KMS-11 (cell line): ENCODE data around the gene LMNA.
"Not testable (repeated sequence)": the region's sequence is repeated elsewhere in the genome, so short reads cannot be mapped to it uniquely, and the experiment has no call there.

Source experiments
- H2AFZ ChIP-seq: fragments of 200-600 bp; sonication (generic); 2 replicates; pipeline ENCODE4 v1.6.1; 2016; ENCODE audit warnings: antibody characterized with exemption, mixed run types, low read depth
- H3K27ac ChIP-seq: fragments of 200-600 bp; sonication (generic); 2 replicates; pipeline ENCODE4 v1.6.1; 2016; ENCODE audit warnings: mild to moderate bottlenecking, mixed run types
- H3K27me3 ChIP-seq: fragments of 200-600 bp; sonication (generic); 2 replicates; pipeline ENCODE4 v1.6.1; 2017; ENCODE audit warnings: mild to moderate bottlenecking, low read depth, mixed run types, moderate library complexity; ENCODE audit not compliant: insufficient read depth
- H3K36me3 ChIP-seq: fragments of 200-600 bp; sonication (generic); 2 replicates; pipeline ENCODE4 v1.6.1; 2017; ENCODE audit warnings: mild to moderate bottlenecking, mixed run types; ENCODE audit not compliant: insufficient read depth
- H3K4me1 ChIP-seq: fragments of 200-600 bp; sonication (generic); 2 replicates; pipeline ENCODE4 v1.6.1; 2016; ENCODE audit warnings: mild to moderate bottlenecking, low read depth, mixed run types; ENCODE audit not compliant: poor library complexity, severe bottlenecking
- H3K4me2 ChIP-seq: fragments of 200-600 bp; sonication (generic); 2 replicates; pipeline ENCODE4 v1.7.0; 2016; ENCODE audit warnings: mild to moderate bottlenecking, mixed run types
- H3K4me3 ChIP-seq: fragments of 200-600 bp; sonication (generic); IDR thresholded peaks from 2 replicates; pipeline ENCODE4 v1.6.1; 2017; ENCODE audit warnings: low read depth, low read length, mixed read lengths; ENCODE audit not compliant: insufficient read depth
- H3K79me2 ChIP-seq: fragments of 200-600 bp; sonication (generic); 2 replicates; pipeline ENCODE4 v1.6.1; 2016; ENCODE audit warnings: low read depth, mixed run types; ENCODE audit not compliant: insufficient read depth
- H3K9ac ChIP-seq: fragments of 200-600 bp; sonication (generic); 2 replicates; pipeline ENCODE4 v1.6.1; 2016; ENCODE audit warnings: mild to moderate bottlenecking, mixed run types
- H4K20me1 ChIP-seq: fragments of 200-600 bp; sonication (generic); 2 replicates; pipeline ENCODE4 v1.6.1; 2016; ENCODE audit warnings: mild to moderate bottlenecking, mixed run types; ENCODE audit not compliant: insufficient read depth
- TF ChIP-seq, protein P1 (sequence below): fragments of 200-600 bp; sonication (generic); conservative IDR thresholded peaks from 2 replicates; pipeline ENCODE4 v1.6.1; 2017; ENCODE audit warnings: low read depth, mild to moderate bottlenecking, antibody characterized with exemption, low read length, moderate library complexity, mixed read lengths

LMNA gene

DNA sequence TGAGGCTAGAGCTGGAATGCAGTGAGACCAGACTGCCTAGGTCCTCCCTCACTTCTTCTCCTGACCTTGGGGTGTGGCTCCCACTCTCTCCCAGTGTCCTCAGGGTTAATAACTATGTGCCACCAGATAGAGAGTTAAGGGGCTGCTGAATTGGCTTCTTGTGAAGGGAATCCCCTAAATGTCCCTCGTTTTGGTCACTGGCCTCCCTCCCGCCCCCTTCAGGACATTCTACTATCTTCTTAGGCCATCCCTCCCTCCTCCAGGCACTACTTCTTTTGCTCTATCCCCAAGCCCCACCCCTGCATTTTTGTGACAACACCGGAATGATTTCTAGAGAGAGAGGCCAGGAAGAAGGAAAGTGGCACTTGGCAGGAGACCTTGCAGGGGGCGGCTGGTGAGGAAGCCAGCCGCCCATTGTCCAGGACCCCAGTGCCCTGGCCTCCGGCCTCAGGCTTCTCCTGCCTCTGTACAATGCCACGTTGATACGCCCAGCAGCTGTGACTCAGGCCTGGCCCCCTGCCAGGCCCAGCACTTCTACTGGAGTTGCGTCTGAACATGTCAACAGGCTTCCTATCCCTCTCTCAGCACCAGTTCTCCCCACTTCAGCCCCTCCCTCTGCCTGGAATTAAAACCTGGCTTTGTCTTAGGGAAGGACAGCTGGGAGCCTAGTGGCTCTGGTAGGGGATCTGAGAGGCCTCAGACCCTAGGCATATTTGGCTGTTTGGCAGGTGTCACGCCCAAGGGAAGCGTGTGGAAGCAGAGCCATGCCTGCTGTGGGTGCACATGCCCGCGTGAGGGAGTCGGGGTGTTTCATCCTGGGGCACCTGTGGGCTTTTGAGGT is 9.1 kb downstream of the LMNA start:
- H3K9ac ChIP-seq, result peak overlapping the region; percentile 46; the same call in 1 of the 2 replicates
- H3K27ac ChIP-seq, result peak overlapping the region; percentile 90
- peak overlapping the region; percentile 2; the same call in 1 of the 2 replicates for H2AFZ ChIP-seq
- peaks cover 100% of the 10 kb centered on the region for H3K4me1 ChIP-seq
- no peaks in the 10 kb centered on the region for H3K27me3 ChIP-seq
- no peaks in the 10 kb centered on the region for H4K20me1 ChIP-seq
- H3K4me3 ChIP-seq, result no peak overlapping the region
- TF ChIP-seq, protein P1, sequence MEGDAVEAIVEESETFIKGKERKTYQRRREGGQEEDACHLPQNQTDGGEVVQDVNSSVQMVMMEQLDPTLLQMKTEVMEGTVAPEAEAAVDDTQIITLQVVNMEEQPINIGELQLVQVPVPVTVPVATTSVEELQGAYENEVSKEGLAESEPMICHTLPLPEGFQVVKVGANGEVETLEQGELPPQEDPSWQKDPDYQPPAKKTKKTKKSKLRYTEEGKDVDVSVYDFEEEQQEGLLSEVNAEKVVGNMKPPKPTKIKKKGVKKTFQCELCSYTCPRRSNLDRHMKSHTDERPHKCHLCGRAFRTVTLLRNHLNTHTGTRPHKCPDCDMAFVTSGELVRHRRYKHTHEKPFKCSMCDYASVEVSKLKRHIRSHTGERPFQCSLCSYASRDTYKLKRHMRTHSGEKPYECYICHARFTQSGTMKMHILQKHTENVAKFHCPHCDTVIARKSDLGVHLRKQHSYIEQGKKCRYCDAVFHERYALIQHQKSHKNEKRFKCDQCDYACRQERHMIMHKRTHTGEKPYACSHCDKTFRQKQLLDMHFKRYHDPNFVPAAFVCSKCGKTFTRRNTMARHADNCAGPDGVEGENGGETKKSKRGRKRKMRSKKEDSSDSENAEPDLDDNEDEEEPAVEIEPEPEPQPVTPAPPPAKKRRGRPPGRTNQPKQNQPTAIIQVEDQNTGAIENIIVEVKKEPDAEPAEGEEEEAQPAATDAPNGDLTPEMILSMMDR, result peak; percentile 78
- H3K79me2 ChIP-seq, result peaks cover 72% of the 10 kb centered on the region
- H3K36me3 ChIP-seq, result no peaks in the 10 kb centered on the region
- H3K4me2 ChIP-seq, result peak overlapping the region; percentile 92

- H3K36me3 ChIP-seq, result no peaks in the 10 kb centered on the region
- TF ChIP-seq, protein P1, result no peak
- H3K4me3 ChIP-seq, result peak overlapping the region; percentile 44
- no peak overlapping the region for H2AFZ ChIP-seq
- H3K4me1 ChIP-seq, result peaks cover 100% of the 10 kb centered on the region
- H3K27me3 ChIP-seq, result no peaks in the 10 kb centered on the region
- peak overlapping the region; percentile 92 for H3K4me2 ChIP-seq
- peaks cover 73% of the 10 kb centered on the region for H3K79me2 ChIP-seq
- H3K27ac ChIP-seq, result peak overlapping the region; percentile 90
- H4K20me1 ChIP-seq, result no peaks in the 10 kb centered on the region
- peak overlapping the region; percentile 7; the same call in 1 of the 2 replicates for H3K9ac ChIP-seq
These were observed 10.3 kb downstream of the LMNA start for GRCh38 chr1:156124557-156125483.

- H3K9ac ChIP-seq, result peak overlapping the region; percentile 79
- H3K27me3 ChIP-seq, H2AFZ ChIP-seq, H3K4me3 ChIP-seq, H3K36me3 ChIP-seq, H4K20me1 ChIP-seq: not testable (repeated sequence)
- peak overlapping the region; percentile 90 for H3K27ac ChIP-seq
- H3K4me1 ChIP-seq, result peaks cover 100% of the 10 kb centered on the region
- H3K79me2 ChIP-seq, result peaks cover 69% of the 10 kb centered on the region
- peak overlapping the region; percentile 92 for H3K4me2 ChIP-seq
These were observed 11.0 kb downstream of the LMNA start for GRCh38 chr1:156125544-156125943.

DNA sequence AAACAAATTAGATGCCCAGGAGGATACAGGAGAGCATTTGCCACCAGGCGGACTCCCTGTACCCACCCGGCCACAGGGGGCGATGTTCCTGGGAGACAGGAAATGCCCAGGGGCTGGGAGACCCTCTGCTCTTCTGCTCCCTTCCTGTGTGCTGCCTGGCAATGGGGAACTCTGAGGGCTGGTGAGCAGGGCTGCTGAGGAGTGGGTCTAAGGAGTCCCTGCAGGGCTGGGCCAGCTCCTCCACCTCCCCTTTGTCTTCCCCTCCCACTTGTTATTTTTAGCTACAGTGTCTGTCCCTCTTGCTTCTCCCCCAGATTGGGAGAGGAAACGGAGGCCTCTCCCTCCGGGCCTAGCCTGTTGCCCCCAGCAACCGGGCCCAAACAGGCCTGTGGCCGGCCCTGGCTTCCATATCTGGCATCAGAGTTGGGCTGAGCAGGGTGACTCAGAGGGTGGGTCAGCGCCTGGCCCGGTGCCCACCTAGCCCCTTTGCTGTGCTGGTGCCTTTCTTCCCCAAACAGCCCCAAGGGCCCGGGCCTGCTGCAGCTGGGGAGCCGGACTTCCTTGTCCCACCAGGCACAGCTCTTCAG is 11.6 kb downstream of the LMNA start:
- Histone ChIP-seq H3K4me3 (peak overlapping the region; percentile 95), H3K27me3 (no peaks in the 10 kb centered on the region), H3K9ac (peak overlapping the region; percentile 79), H3K4me2 (peak overlapping the region; percentile 92), H3K36me3 (no peaks in the 10 kb centered on the region), H3K4me1 (peaks cover 96% of the 10 kb centered on the region), H3K27ac (peak overlapping the region; percentile 90), H3K79me2 (peaks cover 63% of the 10 kb centered on the region), H2AFZ (peak overlapping the region; percentile 22; the same call in 1 of the 2 replicates), H4K20me1 (no peaks in the 10 kb centered on the region)
- TF ChIP-seq, protein P1, result peak; percentile 77
